HG02884 (cell line): ENCODE results near the gene SRPX.

Experiments
- ATAC-seq: cut with Tn5 transposase; IDR thresholded peaks from one replicate; pipeline ENCODE4 v1.9.1; 2021; ENCODE audit warnings: mild to moderate bottlenecking, moderate library complexity; ENCODE audit not compliant: unreplicated experiment

Gene SRPX

DNA sequence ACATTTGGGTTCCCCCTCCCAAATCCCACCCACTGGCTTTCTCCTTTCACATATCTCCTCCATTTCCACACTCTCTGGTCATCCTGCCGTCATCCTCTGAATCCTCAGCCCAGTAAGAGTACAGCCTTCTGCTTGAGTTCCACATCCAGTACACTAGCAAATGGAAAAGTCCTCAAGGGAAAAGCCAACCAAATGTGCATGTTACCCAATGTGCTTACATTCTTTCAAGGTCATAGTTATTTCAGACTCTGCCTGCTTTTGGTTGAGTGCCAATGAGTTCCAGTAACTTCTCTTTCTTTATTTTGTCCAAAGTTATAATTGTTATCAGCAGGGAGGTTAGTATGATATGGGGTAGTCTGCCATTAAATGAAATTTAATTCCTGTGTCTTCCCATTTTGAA, 78.1 kb downstream of the SRPX start:
- no peak for ATAC-seq

DNA sequence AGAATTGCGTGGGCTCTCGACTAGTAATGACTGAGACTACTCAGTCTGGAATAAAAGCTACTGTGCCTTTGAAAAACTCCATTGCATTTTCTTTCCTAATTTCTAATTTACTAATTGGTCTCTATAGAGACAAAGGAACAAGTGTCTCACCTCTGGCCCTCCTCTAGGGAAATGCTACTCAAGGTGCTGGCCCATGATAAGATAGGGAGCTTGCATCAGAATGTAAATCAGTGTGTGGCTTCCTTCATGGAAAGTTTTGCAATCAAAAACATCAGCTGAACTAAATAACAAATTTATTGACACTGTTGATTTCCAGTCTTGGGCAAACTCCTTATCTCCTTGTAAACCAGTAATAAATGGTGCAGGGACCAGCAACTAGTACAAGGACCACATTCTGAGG, 81.8 kb downstream of the SRPX start:
- ATAC-seq, result no peak

DNA sequence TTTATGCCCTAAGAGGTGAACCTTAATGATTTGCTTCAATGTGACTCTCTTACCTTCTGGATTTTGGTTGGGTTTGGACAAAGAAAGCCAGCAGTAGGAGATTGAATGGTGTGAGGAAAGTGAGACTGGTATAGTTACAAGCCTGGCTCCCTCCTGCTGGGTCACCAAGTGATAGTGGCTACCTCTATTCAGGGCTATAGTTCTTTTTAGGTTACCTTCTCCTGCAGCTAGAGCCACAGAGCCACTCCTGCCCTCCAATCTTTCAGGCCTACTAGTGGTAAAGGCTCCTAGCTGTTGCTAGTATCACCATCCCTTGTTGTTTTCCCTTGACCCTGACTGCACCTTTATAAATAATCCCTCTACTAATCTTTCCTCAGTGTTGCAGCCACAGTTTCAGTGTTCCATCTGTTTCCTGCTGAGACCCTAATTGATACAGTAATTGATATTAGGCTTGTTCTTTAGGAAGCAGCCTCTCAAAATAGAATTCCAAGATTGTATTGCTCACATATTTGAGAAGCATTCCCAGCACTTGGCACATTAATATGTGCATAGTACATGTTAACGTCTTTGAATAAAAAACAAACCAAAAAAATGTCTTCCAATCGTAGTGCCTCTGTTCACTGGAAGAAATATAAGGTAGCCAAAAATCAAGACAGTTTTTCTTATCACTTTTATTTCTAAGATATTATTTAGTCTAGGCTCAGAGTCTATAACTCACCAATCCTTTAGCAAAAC, 82.3 kb downstream of the SRPX start:
- no peak for ATAC-seq

DNA sequence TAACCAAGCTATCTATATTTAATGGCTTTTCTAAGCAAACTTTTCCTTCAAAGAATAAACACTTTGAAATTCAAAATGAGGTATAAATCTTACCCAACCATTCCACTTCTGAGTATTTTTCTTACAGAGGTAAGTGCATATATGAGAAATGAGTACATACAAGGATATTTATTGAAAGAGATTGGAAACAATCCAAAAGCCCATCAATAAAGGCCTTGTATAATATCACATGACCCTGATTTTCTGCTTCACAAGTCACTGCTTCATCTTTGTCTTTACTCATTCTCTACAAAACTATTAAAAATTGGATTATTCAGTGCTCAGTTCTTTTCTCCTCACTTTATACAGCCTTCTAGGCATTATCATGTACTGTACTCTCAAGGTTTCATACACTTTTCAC, 91.3 kb downstream of the SRPX start:
- no peak for ATAC-seq

DNA sequence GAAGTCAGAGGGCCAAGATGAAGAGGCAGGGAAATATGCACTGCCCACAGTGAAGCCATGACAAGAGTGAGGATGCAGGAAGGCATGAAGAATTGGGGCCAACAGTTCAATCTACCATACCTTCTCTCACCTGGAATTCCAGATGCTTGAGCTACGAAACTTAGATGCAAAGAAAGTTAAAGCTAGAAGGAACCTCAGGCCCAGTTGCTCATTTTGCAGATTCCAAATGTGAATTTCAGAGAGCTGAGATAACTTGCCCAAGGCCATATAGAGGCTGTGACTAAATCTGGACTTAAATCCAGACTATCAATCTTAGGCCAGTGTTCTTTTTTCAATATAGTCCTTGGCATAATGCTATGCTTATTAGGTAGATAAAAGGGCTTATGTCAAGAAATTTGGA, 92.7 kb downstream of the SRPX start:
- no peak for ATAC-seq

DNA sequence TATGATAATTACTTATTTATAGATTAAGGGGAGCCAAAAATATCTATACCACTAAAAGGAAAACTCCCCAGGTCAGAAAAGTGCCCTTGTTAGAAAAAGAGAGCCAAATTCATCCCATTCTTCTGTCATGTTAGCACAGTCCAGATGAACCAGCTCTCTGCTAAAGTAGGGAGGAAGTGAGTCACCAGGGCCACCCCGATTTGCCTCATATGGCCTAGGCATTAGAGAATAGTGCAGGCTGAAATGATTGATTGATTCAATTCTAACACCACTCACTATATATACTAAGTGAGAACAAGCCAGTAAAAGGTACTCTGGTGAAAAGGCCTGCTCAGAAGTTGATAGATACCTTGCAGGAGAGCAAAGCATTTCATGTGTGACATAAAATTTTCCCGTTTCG, 94.5 kb downstream of the SRPX start:
- no peak for ATAC-seq

DNA sequence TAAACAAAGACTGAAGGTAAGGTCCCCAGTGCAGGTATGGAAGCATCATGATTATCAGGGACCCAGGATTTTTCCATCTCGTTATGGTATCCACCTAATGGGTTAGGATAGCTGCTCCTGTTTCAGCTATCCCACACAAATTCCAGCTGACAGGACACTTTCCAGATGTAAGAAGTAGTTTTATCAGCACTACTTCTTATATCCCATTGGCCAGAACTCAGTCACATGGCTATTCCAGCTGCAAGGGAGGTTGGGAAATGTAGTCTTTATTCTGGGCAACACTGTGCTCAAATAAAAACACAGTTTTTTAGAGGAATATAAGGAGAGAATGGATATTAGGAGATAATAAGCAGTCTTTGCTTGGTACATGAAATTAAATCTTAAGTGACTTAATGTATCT, 96.7 kb downstream of the SRPX start:
- no peak for ATAC-seq

DNA sequence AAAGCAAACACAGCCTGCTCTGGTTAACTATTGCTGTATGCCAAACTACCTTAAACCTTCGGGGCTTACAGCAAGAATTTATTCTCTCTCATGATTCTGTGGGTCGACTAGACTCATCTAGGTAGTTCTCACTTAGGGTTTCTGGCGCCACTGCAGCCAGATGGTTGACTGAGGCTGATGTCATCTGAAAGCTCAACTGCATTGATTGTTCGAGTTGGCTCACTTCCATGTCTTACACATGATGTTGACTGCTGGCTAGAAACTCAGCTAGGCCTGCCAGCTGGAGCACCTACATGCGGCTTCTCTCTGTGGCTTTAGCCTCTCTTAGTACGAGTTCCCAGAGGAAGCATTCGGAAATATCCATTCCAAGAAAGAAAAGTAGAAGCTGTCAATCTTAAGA, 103.2 kb downstream of the SRPX start:
- ATAC-seq, result no peak

DNA sequence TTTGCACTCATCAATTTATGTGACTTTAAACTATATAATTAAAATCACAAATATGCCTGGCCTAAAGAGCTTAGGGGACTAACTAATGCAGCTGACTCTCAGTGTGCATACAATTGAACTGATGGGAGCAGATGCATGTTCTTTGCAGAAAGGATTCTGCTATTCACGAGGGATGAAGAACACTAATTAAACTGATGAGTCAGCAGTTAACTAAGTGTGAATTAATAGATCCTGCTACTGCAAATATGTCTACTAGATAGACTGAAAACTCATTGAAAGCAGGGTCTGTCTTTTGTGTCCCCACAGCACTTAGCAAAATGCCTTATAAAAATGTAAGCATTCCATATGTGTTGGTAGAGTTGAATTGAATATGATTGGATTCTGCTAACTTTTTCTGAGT, 104.0 kb downstream of the SRPX start:
- no peak for ATAC-seq

DNA sequence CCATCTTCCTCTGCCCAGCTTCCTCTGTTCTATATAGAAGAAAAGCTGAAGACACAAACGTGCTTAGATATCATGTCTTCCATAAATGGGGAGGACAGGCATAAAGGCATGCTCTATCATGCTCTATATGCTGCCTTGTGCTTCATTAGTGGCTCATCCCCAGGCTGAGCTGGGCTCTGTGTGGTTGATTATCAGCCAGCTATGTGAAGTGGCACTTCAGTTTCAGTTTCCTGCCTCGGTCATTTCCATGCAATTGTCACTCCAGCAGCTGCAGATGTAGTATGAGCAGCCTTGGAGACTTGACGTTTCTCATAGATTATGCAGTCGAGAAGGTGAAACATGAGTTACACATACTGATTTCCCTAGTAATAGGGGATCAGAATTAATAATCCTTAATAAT, 108.1 kb downstream of the SRPX start:
- ATAC-seq, result no peak

DNA sequence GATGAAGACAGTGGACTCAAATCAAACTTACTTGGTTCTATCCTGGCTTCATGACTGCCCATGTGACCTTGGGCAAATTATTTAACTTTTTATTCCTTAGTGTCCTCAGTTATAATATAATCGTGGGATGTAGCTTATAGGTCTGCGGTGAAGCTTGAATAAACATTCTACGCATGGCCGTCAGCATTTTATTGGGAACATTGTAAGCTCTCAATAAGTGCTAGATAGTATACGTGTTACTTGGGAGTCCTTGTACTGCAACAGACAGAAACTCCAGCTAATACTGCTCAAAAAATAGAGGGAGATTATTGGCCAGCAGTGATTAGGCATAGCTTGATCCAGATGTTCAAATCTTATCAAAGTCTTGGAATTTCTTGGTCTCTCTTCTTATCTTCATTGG, 109.5 kb downstream of the SRPX start:
- no peak for ATAC-seq

DNA sequence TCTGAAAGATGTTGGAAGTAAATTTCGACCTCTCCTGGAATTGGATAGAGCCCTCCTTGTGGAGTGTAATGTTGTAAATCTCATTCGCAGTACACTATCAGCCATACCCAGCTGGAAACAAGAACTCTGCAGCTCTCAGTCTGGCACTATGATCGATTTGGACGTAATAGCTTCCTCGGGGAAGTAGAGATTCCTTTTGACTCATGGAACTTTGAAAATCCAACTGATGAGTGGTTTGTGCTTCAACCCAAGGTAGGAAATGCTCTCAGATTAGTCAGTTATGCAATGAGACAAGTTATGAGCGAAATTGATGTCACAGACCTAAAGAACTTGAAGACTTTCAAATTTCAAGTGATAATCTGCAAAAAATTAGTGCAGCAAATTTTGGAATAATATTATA, 110.4 kb downstream of the SRPX start:
- ATAC-seq, result no peak

DNA sequence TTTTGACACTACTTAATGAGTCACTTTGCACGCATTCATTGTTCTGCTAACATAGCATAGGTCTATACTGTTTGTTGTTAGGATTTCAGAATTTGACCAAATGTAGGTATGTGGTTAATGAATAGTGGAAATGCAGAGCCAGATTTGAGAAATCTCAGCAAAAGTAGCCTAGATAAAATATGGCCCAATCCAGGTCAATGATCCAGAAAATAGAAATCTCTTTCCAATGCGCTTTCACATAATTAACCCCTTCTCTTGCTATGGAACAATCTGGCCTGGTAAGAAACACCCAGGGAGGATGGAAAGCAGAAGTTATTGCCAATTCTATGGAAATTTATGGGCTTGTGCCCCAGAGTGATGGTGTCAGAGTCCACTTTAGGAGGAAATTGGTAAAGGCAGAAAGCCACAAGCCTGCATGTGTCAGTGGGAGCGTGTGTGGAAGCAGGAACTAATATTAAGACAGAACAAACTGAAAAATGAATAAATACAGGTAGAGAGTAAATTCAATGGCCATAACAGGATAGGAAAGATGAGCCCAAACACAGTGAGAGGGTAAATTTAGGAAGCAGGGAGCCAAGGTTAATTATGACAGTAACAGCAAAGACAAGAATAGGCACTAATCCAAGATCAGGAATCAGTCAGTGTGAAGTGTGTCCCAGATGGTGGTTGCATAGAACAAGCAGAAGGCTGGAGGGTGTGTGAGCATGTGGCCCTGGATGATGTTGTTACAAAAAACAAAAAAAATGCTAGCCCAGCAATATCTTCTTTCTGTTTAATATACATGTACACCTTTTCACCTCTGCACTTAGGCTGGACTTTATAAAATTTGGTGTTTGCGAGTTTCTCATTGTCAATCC, 111.4 kb downstream of the SRPX start:
- no peak for ATAC-seq

DNA sequence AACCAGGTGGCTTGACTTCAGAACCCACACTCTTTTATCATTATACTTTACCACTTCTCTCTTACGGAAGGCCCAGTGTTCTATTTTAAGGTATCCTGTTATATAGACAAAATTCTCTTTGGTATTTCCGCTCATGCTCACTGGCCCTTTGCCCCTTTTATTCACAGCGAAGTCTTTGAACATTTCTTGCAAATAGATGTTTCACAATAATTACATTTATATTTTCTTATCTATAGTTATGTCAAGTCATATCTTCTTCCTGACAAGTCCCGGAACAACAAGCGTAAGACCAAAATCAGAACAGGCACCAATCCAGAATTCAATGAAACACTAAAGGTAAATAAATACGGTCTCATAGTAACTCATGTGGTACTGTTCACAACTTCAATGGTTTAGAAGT, 112.3 kb downstream of the SRPX start:
- no peak for ATAC-seq

DNA sequence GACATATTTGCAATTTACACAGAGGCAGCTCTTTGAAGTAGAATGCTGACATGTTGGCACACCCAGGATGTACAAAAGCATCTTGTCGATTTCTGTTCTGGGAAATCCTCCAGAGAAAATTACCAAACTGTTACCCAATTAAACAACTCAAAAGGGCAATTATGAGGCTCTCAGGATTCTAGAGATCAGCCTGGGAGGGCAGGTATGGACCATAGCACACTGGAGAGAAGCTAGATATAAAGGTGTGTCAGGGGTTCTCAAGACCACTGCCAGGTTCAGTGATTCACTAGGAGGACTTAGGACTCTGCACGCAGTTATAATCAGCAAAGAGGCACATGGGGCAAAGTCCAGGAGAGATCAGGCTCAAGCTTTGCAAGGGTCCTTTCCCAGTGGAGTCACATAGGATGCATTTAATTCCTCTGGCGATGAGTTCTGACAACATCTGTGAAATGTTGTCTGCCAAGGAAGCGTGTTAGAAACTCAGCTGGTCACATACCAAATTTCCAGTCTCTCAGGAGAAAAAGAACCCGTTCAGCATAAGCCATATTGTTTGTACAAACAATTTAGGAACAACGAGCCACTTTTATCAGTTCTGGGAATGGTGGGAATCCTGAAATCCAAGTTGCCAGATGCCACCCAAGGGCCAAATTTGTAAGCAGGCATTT, 113.5 kb downstream of the SRPX start:
- no peak for ATAC-seq

DNA sequence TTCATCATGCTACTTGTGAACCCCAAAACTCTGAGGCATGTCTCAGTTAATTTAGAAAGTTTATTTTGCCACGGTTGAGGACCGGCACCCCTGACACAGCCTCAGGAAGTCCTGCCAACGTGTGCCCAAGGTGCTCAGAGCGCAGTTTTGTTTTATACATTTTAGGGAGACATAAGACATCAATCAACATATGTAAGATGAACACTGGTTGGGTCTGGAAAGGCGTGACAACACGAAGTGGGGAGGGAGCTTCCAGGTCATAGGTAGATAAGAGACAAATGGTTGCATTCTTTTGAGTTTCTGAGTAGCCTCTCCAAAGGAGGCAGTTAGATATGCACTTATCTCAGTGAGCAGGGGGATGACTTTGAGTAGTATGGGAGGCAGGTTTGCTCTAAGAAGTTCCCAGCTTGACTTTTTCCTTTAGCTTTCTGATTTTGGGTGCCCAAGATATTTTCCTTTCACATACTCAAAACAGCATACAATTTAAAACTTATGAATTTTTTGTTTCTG, 115.4 kb downstream of the SRPX start:
- ATAC-seq, result no peak

DNA sequence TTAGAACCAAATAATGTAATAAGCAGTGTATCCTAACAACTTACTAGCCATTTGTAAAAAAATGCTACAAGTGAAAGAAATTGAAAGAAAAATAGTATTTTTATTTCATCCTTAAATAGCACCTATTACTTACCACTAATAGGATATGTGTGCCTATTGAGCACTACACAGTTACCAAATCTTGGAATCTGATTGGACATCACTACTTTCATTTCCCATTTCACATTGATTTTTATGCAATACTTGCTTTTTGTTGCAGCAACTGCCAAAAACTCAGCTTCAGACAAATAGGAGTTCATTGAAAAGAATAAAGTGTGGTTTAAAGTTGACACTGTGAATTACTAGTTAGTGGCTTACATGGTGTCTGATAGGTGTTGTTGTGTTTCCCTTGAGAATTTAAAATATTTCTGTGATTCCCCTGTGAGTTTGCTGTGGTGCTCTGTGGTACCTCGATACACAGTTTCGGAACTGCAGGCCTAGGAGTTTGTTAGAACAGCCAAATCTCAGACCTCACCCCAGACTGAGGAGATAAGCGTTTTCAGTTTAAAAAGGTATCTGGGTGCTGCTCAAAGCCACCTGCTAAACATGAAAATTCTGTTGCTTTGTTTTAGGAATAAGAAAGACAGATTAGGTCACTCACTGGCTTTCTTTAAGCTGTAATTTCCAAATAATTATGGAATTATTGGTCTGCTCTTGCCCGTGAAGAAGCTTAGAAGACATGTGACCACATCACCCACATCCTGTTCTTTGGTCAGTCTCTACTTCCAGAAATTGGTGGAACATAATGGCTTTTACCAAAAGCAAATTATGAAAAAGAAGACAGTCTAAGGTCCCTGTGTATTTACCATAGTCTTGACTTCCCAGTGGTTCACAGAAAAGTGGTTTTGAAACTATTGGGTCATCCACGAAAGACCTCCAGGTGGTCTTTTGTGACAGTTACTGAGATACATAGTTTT, 116.5 kb downstream of the SRPX start:
- peak; percentile 81 for ATAC-seq

DNA sequence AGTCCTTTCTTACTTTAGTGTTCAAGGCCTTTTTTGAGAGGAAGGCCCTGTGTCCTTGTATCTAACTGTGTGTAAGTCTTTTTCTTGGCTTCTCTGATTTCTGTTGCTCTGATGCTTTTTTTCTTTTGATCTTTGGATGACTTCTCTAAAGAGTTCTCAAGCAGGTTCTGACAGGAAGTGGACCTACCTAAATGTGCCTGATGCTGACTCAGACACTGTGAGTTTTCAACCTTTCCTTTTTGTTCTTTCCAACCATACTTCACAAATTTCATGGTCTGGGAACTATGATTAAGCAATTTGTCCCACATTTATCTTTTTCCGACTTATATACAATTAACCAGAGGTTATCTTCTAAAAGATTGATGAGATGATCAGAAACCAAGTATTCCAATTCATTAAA, 117.8 kb downstream of the SRPX start:
- no peak for ATAC-seq

DNA sequence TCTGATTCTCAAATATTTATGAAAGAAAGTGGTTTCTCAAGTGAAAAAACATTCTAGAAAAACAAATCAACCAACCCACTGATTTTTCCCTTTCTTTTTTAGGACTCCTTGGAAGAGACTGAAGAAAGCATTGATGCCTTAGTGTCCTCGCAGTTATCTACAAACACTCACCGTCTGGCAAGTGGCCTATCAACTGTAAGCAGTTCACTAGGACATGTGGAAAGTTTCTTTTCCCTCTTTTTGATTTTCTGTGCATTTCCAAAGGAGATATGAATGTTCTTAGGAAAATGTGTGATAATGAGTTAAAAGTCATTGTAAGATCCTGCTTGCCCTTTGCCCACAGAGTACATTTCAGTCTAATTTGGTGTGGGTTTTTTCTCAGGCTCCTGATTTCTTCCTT, 118.4 kb downstream of the SRPX start:
- ATAC-seq, result no peak

DNA sequence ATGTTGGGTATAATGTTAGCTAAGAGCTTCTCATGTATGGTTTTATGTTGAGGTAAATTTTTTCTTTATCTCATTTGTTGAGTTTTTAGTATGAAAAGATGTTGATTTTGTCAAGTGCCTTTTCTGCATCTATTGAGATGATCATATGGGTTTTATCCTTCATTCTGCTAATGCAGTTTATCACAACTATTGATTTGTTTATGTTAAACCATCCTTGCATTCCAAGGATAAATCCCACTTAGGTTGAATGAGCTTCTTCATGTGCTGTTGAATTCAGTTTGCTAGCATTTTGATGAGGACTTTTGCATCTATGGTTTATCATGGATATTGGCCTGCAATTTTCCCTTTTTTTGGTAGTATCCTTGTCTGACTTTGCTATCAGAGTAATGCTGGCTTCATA, 121.0 kb downstream of the SRPX start:
- no peak for ATAC-seq
